RPMI7951 (cell line): ENCODE data around the gene USP40. TPM values are rescaled to one million over a fixed set of nuclear protein-coding genes. Genes with fewer than 3 reads are reported as not detected.

Source experiments
- total RNA-seq: library from RNA; depleted of rRNA; stranded (reverse); fragments of >200 nt; shearing (Covaris generic); gene quantifications from 2 replicates; pipeline ENCODE4 v1.2.3, GENCODE V29; 2014; rRNA removed

USP40 gene
- total RNA-seq, 1 experiment from 2014 or later: 26.0 TPM

Other genes with a start within 250 kb of the USP40 start
- gene DGKD, start 212.3 kb downstream of the USP40 start, total RNA-seq: 26.3 and 28.0 TPM in 2 replicates
- gene UGT1A8, start 50.9 kb upstream of the USP40 start, total RNA-seq: not detected in 2 replicates
- gene UGT1A10, start 69.7 kb upstream of the USP40 start, total RNA-seq: 0.29 TPM in 1 of 2 replicates, not detected in the other
- gene UGT1A9, start 105.1 kb upstream of the USP40 start, total RNA-seq: not detected in 2 replicates
- not detected in 2 replicates for gene UGT1A7, start 115.1 kb upstream of the USP40 start, total RNA-seq
- gene UGT1A6, start 126.1 kb upstream of the USP40 start, total RNA-seq: not detected in 2 replicates
- not detected in 2 replicates for gene UGT1A5, start 146.1 kb upstream of the USP40 start, total RNA-seq
- 0.12 TPM in 1 of 2 replicates, not detected in the other for gene UGT1A4, start 152.0 kb upstream of the USP40 start, total RNA-seq
- not detected in 2 replicates for gene UGT1A3, start 162.3 kb upstream of the USP40 start, total RNA-seq
- not detected in 2 replicates for gene UGT1A1, start 193.5 kb upstream of the USP40 start, total RNA-seq
- 0.10 TPM in 1 of 2 replicates, not detected in the other for gene MROH2A, start 211.5 kb upstream of the USP40 start, total RNA-seq